Measurements from ENCODE around the gene CHMP4B.
"Not testable (repeated sequence)": the region's sequence is repeated elsewhere in the genome, so short reads cannot be mapped to it uniquely, and the experiment has no call there.

CHMP4B gene

DNA sequence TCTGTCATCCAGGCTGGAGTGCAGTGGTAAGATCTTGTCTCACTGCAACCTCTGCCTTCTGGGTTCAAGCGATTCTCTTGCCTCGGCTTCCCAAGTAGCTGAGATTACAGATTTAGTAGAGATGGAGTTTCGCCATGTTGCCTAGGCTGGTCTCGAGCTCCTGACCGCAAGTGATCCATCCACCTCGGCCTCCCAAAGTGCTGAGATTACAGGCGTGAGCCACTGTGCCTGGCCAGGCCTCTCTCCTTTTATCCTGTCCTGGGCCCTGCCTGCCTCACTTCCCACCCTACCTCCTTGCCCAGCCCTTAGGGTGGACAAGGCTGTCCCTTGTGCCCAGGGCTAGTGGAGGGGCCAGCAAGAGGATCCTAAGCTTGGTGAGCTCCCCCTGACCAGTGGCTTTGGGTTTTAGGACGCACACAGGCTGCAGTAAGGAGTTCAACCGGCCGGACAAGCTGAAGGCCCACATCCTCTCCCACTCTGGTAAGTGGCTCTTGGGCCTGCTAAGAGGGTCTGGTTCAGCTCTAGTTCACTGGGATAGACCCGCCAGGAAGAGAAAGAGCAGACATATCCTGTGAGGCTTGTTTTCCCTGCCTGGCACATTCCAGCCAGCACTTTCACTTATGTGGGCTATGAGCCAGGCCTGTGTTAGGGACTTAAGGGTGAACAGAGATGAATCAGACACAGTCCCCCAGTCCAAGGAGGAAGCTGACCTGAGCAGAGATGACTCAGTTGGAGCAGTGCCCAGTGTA lies 21.9 kb upstream of the CHMP4B start:
- TF ChIP-seq, protein P1, sequence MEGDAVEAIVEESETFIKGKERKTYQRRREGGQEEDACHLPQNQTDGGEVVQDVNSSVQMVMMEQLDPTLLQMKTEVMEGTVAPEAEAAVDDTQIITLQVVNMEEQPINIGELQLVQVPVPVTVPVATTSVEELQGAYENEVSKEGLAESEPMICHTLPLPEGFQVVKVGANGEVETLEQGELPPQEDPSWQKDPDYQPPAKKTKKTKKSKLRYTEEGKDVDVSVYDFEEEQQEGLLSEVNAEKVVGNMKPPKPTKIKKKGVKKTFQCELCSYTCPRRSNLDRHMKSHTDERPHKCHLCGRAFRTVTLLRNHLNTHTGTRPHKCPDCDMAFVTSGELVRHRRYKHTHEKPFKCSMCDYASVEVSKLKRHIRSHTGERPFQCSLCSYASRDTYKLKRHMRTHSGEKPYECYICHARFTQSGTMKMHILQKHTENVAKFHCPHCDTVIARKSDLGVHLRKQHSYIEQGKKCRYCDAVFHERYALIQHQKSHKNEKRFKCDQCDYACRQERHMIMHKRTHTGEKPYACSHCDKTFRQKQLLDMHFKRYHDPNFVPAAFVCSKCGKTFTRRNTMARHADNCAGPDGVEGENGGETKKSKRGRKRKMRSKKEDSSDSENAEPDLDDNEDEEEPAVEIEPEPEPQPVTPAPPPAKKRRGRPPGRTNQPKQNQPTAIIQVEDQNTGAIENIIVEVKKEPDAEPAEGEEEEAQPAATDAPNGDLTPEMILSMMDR (IDR thresholded peaks at IDR 0.05): no peak
- H3K4me3 ChIP-seq: no peak overlapping the region
- DNase-seq (ENCODE audit: low spot score): no peak
- peak overlapping the region in 1 of 2 donors; percentile 56 for H3K27ac ChIP-seq

GRCh38 chr20:33789858-33790182 lies 21.3 kb upstream of the CHMP4B start:
- DNase-seq (ENCODE audit: low spot score): no peak
- Histone ChIP-seq H3K27ac (no peak overlapping the region), H3K4me3 (no peak overlapping the region)
- TF ChIP-seq, protein P1 (IDR thresholded peaks at IDR 0.05): no peak

GRCh38 chr20:33790566-33790965 lies 20.6 kb upstream of the CHMP4B start:
- DNase-seq (ENCODE audit: low spot score): no peak
- TF ChIP-seq, protein P1 (IDR thresholded peaks at IDR 0.05): no peak
- Histone ChIP-seq H3K27ac (no peak overlapping the region), H3K4me3 (no peak overlapping the region)

DNA sequence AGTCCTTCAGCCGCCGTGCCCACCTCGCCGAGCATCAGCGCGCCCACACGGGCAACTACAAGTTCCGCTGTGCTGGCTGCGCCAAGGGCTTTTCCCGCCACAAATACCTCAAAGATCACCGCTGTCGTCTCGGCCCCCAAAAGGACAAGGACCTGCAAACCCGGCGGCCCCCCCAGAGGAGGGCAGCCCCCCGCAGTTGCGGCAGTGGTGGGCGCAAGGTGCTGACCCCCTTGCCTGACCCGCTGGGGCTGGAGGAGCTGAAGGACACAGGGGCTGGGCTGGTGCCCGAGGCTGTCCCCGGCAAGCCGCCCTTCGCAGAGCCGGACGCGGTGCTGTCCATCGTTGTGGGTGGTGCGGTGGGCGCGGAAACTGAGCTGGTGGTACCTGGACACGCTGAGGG lies 20.1 kb upstream of the CHMP4B start:
- TF ChIP-seq, protein P1 (IDR thresholded peaks at IDR 0.05): no peak
- Histone ChIP-seq H3K27ac (no peak overlapping the region), H3K4me3 (no peak overlapping the region)
- DNase-seq (ENCODE audit: low spot score): no peak

DNA sequence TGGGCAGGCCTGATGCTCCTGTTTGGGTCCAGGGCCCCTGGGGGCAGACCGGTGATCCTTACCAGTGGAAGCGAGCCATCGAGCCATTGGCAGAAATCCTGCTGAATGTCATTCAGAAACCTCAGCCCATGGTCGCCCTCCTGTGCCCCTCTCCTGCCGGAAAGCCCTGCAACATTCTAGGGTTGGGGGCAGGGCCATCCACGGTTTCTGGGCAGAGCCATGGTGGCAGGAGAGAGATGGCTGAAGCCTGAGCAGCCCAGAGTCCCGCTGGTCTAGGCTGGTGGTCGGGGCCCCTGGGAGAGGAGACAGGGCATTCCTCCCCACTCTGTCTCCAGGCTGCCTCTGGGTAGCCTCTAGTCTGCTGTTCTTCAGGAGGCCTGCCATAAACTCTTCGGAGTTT lies 19.6 kb upstream of the CHMP4B start:
- no peak overlapping the region for H3K27ac ChIP-seq
- no peak overlapping the region for H3K4me3 ChIP-seq
- TF ChIP-seq, protein P1 (IDR thresholded peaks at IDR 0.05): no peak
- DNase-seq (ENCODE audit: low spot score): no peak

- no peak for DNase-seq (ENCODE audit: low spot score)
- Histone ChIP-seq H3K4me3 (no peak overlapping the region), H3K27ac (no peak overlapping the region)
- TF ChIP-seq, protein P1 (IDR thresholded peaks at IDR 0.05): peak; percentile 50
Observed at GRCh38 chr20:33791959-33792597, 19.1 kb upstream of the CHMP4B start.

DNA sequence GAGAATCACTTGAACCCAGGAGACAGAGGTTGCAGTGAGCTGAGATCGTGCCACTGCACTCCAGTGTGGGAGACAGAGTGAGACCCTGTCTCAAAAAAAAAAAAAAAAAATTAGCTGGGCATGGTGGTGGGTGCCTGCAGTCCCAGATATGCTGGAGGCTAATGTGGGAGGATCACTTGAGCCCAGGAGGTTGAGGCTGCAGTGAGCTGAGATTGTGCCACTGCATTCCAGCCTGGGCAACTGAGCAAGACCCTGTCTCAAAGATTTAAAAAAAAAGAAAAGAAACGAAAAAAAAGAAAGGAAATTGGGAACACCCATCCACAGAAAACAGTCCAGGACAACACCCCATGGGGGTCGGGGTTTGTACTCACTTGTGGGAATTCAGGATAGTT lies 18.6 kb upstream of the CHMP4B start:
- H3K4me3 ChIP-seq: not testable (repeated sequence)

More for the DNA sequence above, 18.6 kb upstream of the CHMP4B start:
- DNase-seq (ENCODE audit: low spot score); H3K27ac ChIP-seq: not testable (repeated sequence)
